ENCODE results near the gene TOM1L1.

TOM1L1 gene

GRCh38 chr17:54916721-54917120, 16.1 kb downstream of the TOM1L1 start:
- Histone ChIP-seq H3K4me3 (no peak overlapping the region), H3K4me1 (no peaks in the 10 kb centered on the region), H3K27ac (no peak overlapping the region), H3K4me2 (no peak overlapping the region), H3K36me3 (no peaks in the 10 kb centered on the region), H4K20me1 (no peaks in the 10 kb centered on the region), H3K27me3 (no peaks in the 10 kb centered on the region), H3K9me3 (peaks cover 19% of the 10 kb centered on the region), H3K9ac (no peak overlapping the region)
- no peak for TF ChIP-seq Cebpa-rat (IDR thresholded peaks at IDR 0.05)

GRCh38 chr17:54919425-54919824, 18.8 kb downstream of the TOM1L1 start:
- Histone ChIP-seq H3K9me3 (peaks cover 19% of the 10 kb centered on the region), H3K4me2 (no peak overlapping the region), H3K4me1 (no peaks in the 10 kb centered on the region), H3K27ac (no peak overlapping the region), H3K4me3 (no peak overlapping the region), H3K36me3 (no peaks in the 10 kb centered on the region), H3K9ac (no peak overlapping the region), H4K20me1 (no peaks in the 10 kb centered on the region), H3K27me3 (no peaks in the 10 kb centered on the region)
- no peak for TF ChIP-seq Cebpa-rat (IDR thresholded peaks at IDR 0.05)

- H3K4me2 ChIP-seq = no peak overlapping the region
- H4K20me1 ChIP-seq = no peaks in the 10 kb centered on the region
- H3K4me1 ChIP-seq = no peaks in the 10 kb centered on the region
- no peaks in the 10 kb centered on the region for H3K27me3 ChIP-seq
- H3K36me3 ChIP-seq = no peaks in the 10 kb centered on the region
- peaks cover 19% of the 10 kb centered on the region for H3K9me3 ChIP-seq
- no peak overlapping the region for H3K27ac ChIP-seq
- no peak overlapping the region for H3K9ac ChIP-seq
- no peak overlapping the region for H3K4me3 ChIP-seq
- no peak for TF ChIP-seq Cebpa-rat (IDR thresholded peaks at IDR 0.05)
These were observed 20.2 kb downstream of the TOM1L1 start for GRCh38 chr17:54920819-54921218.

- H3K4me2 ChIP-seq = no peak overlapping the region
- no peak for TF ChIP-seq Cebpa-rat (IDR thresholded peaks at IDR 0.05)
- no peaks in the 10 kb centered on the region for H3K36me3 ChIP-seq
- no peak overlapping the region for H3K9ac ChIP-seq
- H4K20me1 ChIP-seq = no peaks in the 10 kb centered on the region
- no peak overlapping the region for H3K4me3 ChIP-seq
- no peak overlapping the region for H3K27ac ChIP-seq
- no peaks in the 10 kb centered on the region for H3K27me3 ChIP-seq
- no peaks in the 10 kb centered on the region for H3K9me3 ChIP-seq
- H3K4me1 ChIP-seq = no peaks in the 10 kb centered on the region
These were observed 23.8 kb downstream of the TOM1L1 start for GRCh38 chr17:54924405-54924804.

GRCh38 chr17:54927525-54927924, 26.9 kb downstream of the TOM1L1 start:
- no peaks in the 10 kb centered on the region for H3K27me3 ChIP-seq
- H4K20me1 ChIP-seq = no peaks in the 10 kb centered on the region
- H3K9ac ChIP-seq = no peak overlapping the region
- H3K4me2 ChIP-seq = no peak overlapping the region
- no peak overlapping the region for H3K27ac ChIP-seq
- no peaks in the 10 kb centered on the region for H3K4me1 ChIP-seq
- H3K9me3 ChIP-seq = no peaks in the 10 kb centered on the region
- no peaks in the 10 kb centered on the region for H3K36me3 ChIP-seq
- TF ChIP-seq Cebpa-rat (IDR thresholded peaks at IDR 0.05) = no peak
- H3K4me3 ChIP-seq = no peak overlapping the region

- Histone ChIP-seq H3K4me1 (no peaks in the 10 kb centered on the region), H3K9ac (no peak overlapping the region), H3K27me3 (no peaks in the 10 kb centered on the region), H4K20me1 (no peaks in the 10 kb centered on the region), H3K9me3 (no peaks in the 10 kb centered on the region), H3K27ac (no peak overlapping the region), H3K4me3 (no peak overlapping the region), H3K4me2 (no peak overlapping the region), H3K36me3 (no peaks in the 10 kb centered on the region)
- TF ChIP-seq Cebpa-rat (IDR thresholded peaks at IDR 0.05) = no peak
These were observed 32.1 kb downstream of the TOM1L1 start for GRCh38 chr17:54932711-54933110.

GRCh38 chr17:54933921-54934320, 33.3 kb downstream of the TOM1L1 start:
- no peaks in the 10 kb centered on the region for H3K27me3 ChIP-seq
- H3K27ac ChIP-seq = no peak overlapping the region
- H3K4me2 ChIP-seq = no peak overlapping the region
- H3K9ac ChIP-seq = no peak overlapping the region
- no peaks in the 10 kb centered on the region for H4K20me1 ChIP-seq
- H3K9me3 ChIP-seq = no peaks in the 10 kb centered on the region
- no peak for TF ChIP-seq Cebpa-rat (IDR thresholded peaks at IDR 0.05)
- no peaks in the 10 kb centered on the region for H3K36me3 ChIP-seq
- no peaks in the 10 kb centered on the region for H3K4me1 ChIP-seq
- H3K4me3 ChIP-seq = no peak overlapping the region

- H3K27me3 ChIP-seq = no peaks in the 10 kb centered on the region
- no peak overlapping the region for H3K4me3 ChIP-seq
- no peaks in the 10 kb centered on the region for H3K36me3 ChIP-seq
- H3K27ac ChIP-seq = no peak overlapping the region
- no peak overlapping the region for H3K9ac ChIP-seq
- no peaks in the 10 kb centered on the region for H4K20me1 ChIP-seq
- no peaks in the 10 kb centered on the region for H3K9me3 ChIP-seq
- no peak for TF ChIP-seq Cebpa-rat (IDR thresholded peaks at IDR 0.05)
- H3K4me1 ChIP-seq = no peaks in the 10 kb centered on the region
- no peak overlapping the region for H3K4me2 ChIP-seq
These were observed 34.8 kb downstream of the TOM1L1 start for GRCh38 chr17:54935471-54935870.

GRCh38 chr17:54937018-54937417, 36.4 kb downstream of the TOM1L1 start:
- H3K9ac ChIP-seq = no peak overlapping the region
- H3K27me3 ChIP-seq = no peaks in the 10 kb centered on the region
- no peaks in the 10 kb centered on the region for H3K9me3 ChIP-seq
- H3K4me3 ChIP-seq = no peak overlapping the region
- no peaks in the 10 kb centered on the region for H4K20me1 ChIP-seq
- H3K36me3 ChIP-seq = no peaks in the 10 kb centered on the region
- no peaks in the 10 kb centered on the region for H3K4me1 ChIP-seq
- H3K27ac ChIP-seq = no peak overlapping the region
- TF ChIP-seq Cebpa-rat (IDR thresholded peaks at IDR 0.05) = no peak
- H3K4me2 ChIP-seq = no peak overlapping the region

- Histone ChIP-seq H3K27ac (no peak overlapping the region), H3K9ac (no peak overlapping the region), H3K4me1 (no peaks in the 10 kb centered on the region), H3K9me3 (no peaks in the 10 kb centered on the region), H3K4me3 (no peak overlapping the region), H3K27me3 (no peaks in the 10 kb centered on the region), H4K20me1 (no peaks in the 10 kb centered on the region), H3K36me3 (no peaks in the 10 kb centered on the region), H3K4me2 (no peak overlapping the region)
- no peak for TF ChIP-seq Cebpa-rat (IDR thresholded peaks at IDR 0.05)
These were observed 36.8 kb downstream of the TOM1L1 start for GRCh38 chr17:54937426-54937825.

- no peak for TF ChIP-seq Cebpa-rat (IDR thresholded peaks at IDR 0.05)
- Histone ChIP-seq H3K4me2 (no peak overlapping the region), H3K4me1 (no peaks in the 10 kb centered on the region), H3K4me3 (no peak overlapping the region), H3K27ac (no peak overlapping the region), H3K9ac (no peak overlapping the region), H4K20me1 (no peaks in the 10 kb centered on the region), H3K27me3 (no peaks in the 10 kb centered on the region), H3K36me3 (no peaks in the 10 kb centered on the region), H3K9me3 (no peaks in the 10 kb centered on the region)
These were observed 40.6 kb downstream of the TOM1L1 start for GRCh38 chr17:54941285-54941684.
